ENCODE data around the gene ADCY2. TPM values are rescaled to one million over a fixed set of nuclear protein-coding genes. Genes with fewer than 3 reads are reported as not detected.

Gene ADCY2
- total and polyA plus RNA-seq, 2 experiments from 2014 or later: 23.8 to 74.9 TPM

GRCh38 chr5:7515284-7515914 is 119.5 kb downstream of the ADCY2 start:
- Histone ChIP-seq H3K4me2 (peak overlapping the region; percentile 68), H3F3A (replicated peaks; ENCODE audit: low read depth) (no peaks in the 10 kb centered on the region), H3K4me1 (ENCODE audit: insufficient read depth) (peaks cover 33% of the 10 kb centered on the region), H3K4me3 (no peak overlapping the region), H4K20me1 (replicated peaks; ENCODE audit: insufficient read depth) (peaks cover 3% of the 10 kb centered on the region; the same call in 1 of the 2 replicates), H3K36me3 (ENCODE audit: insufficient read depth) (0 out of 2 replicates have a peak, but pooled peaks cover 3% of the 10 kb centered on the region), H3K9me2 (ENCODE audit: insufficient read depth) (peaks cover 4% of the 10 kb centered on the region), H3K79me2 (replicated peaks; ENCODE audit: insufficient read depth) (peaks cover 96% of the 10 kb centered on the region), H2AFZ (no peak overlapping the region), H3K27ac (ENCODE audit: low read depth) (peak overlapping the region; percentile 90), H3K27me3 (ENCODE audit: insufficient read depth) (no peaks in the 10 kb centered on the region)
- H3K27me3 Mint-ChIP-seq (ENCODE audit: insufficient read depth, low read depth, poor library complexity): peaks cover 5% of the 10 kb centered on the region
- H3K27ac Mint-ChIP-seq: peak overlapping the region; percentile 57
- no peaks in the 10 kb centered on the region for H3K9me3 Mint-ChIP-seq
- peaks cover 47% of the 10 kb centered on the region for H3K4me1 Mint-ChIP-seq
- no peak for DNase-seq (ENCODE audit: low spot score)
- ATAC-seq: no peak
- peaks cover 19% of the 10 kb centered on the region for H3K36me3 Mint-ChIP-seq (ENCODE audit: low read depth)
- no peak overlapping the region for H3K4me3 Mint-ChIP-seq
- TF ChIP-seq CREB1 (CRISPR knock-in tag; IDR thresholded peaks at IDR 0.05; ENCODE audit: low read depth) (no peak), ZNF114 (CRISPR knock-in tag; IDR thresholded peaks at IDR 0.05) (no peak), CTCF (conservative IDR thresholded peaks at IDR 0.05; ENCODE audit: low read depth in 2 of 2) (no peak), ZNF462 (CRISPR knock-in tag; IDR thresholded peaks at IDR 0.05) (no peak), REST (IDR thresholded peaks at IDR 0.05; ENCODE audit: unreplicated experiment) (no peak), EZH2phosphoT487 (IDR thresholded peaks at IDR 0.05; ENCODE audit: unreplicated experiment) (no peak), NANOG (IDR thresholded peaks at IDR 0.05; ENCODE audit: borderline replicate concordance) (no peak), POLR2AphosphoS5 (IDR thresholded peaks at IDR 0.05; ENCODE audit: low read depth) (no peak), STAT1 (IDR thresholded peaks at IDR 0.05; ENCODE audit: unreplicated experiment) (no peak), ETS1 (IDR thresholded peaks at IDR 0.05) (no peak), ZNF331 (CRISPR knock-in tag; IDR thresholded peaks at IDR 0.05; ENCODE audit: low read depth) (no peak), JUNB (IDR thresholded peaks at IDR 0.05; ENCODE audit: unreplicated experiment) (no peak)

Measured in GM23338 (cell line).